Calu3 (cell line): ENCODE results near the gene XAB2. TPM values are rescaled to one million over a fixed set of nuclear protein-coding genes. Genes with fewer than 3 reads are reported as not detected.

Experiments used
- BruUV-seq: library from RNA; stranded (reverse); fragments of 400-500 nt; replicated peaks from 2 replicates; lab custom pipeline; 2021; lab: Mats Ljungman, UMichigan
- CTCF ChIA-PET: fragments of 300-600 bp; sonication (Branson Sonifier 250); formaldehyde crosslinking; loops from one replicate; lab custom pipeline; 2022; ENCODE audit warnings: antibody characterized with exemption; lab: Charles Lee
- DNase-seq: peaks from one replicate; pipeline ENCODE4 v3.0.0; 2022
- H3K27ac Mint-ChIP-seq: one replicate; pipeline ENCODE4 v1.8.0; 2022; ENCODE audit warnings: mixed read lengths; ENCODE audit not compliant: unreplicated experiment
- H3K27me3 Mint-ChIP-seq: one replicate; pipeline ENCODE4 v1.8.0; 2022; ENCODE audit warnings: mixed read lengths; ENCODE audit not compliant: unreplicated experiment
- H3K36me3 Mint-ChIP-seq: one replicate; pipeline ENCODE4 v1.8.0; 2022; ENCODE audit warnings: mild to moderate bottlenecking, moderate library complexity, mixed read lengths; ENCODE audit not compliant: insufficient read depth, unreplicated experiment
- H3K4me1 Mint-ChIP-seq: one replicate; pipeline ENCODE4 v1.8.0; 2022; ENCODE audit warnings: mild to moderate bottlenecking, low read depth, mixed read lengths; ENCODE audit not compliant: unreplicated experiment
- H3K4me3 Mint-ChIP-seq: one replicate; pipeline ENCODE4 v1.8.0; 2022; ENCODE audit warnings: mild to moderate bottlenecking, low read depth, moderate library complexity, mixed read lengths; ENCODE audit not compliant: unreplicated experiment
- H3K9me3 Mint-ChIP-seq: one replicate; pipeline ENCODE4 v1.8.0; 2022; ENCODE audit warnings: low read depth, mixed read lengths; ENCODE audit not compliant: unreplicated experiment
- CTCF ChIP-seq: fragments of 200-600 bp; IDR thresholded peaks from one replicate; pipeline ENCODE4 v1.8.0; 2022; ENCODE audit warnings: antibody characterized with exemption; ENCODE audit not compliant: unreplicated experiment
- intact Hi-C: fragments of 100-400 bp; cut with micrococcal nuclease; formaldehyde crosslinking; loops from one replicate; pipeline ENCODE4 v1.10.0; 2022; ENCODE audit not compliant: unreplicated experiment
- total RNA-seq: library from RNA; stranded (reverse); gene quantifications from 2 replicates; pipeline ENCODE4 v1.2.3, GENCODE V29; 2022

Gene XAB2
- total RNA-seq, 1 experiment from 2014 or later = 33.0 TPM

GRCh38 chr19:7669641-7670040, 40.3 kb upstream of the XAB2 start:
- CTCF ChIA-PET = interaction anchor here (0.6 kb wide), 1 partner anchor 239 kb away, joined by 3 read pairs; no protein-coding TSS in a partner anchor
- no peak for TF ChIP-seq CTCF
- H3K36me3 Mint-ChIP-seq = no peaks in the 10 kb centered on the region
- BruUV-seq = no TSS peak
- no peak overlapping the region for H3K4me3 Mint-ChIP-seq
- H3K9me3 Mint-ChIP-seq = no peaks in the 10 kb centered on the region
- DNase-seq = no peak
- H3K27ac Mint-ChIP-seq = no peak overlapping the region
- H3K27me3 Mint-ChIP-seq = peaks cover 44% of the 10 kb centered on the region
- intact Hi-C loops = no loop called here
- peaks cover 8% of the 10 kb centered on the region for H3K4me1 Mint-ChIP-seq

- Mint-ChIP-seq H3K27me3 (peaks cover 37% of the 10 kb centered on the region), H3K4me1 (peaks cover 8% of the 10 kb centered on the region), H3K9me3 (no peaks in the 10 kb centered on the region), H3K27ac (no peak within 1 kb of the TSS), H3K4me3 (no peak within 1 kb of the TSS), H3K36me3 (no peaks in the 10 kb centered on the region)
- DNase-seq = no peak
- intact Hi-C loops = no loop called here
- CTCF ChIA-PET = interaction anchor here (0.6 kb wide), 1 partner anchor 239 kb away, joined by 3 read pairs; no protein-coding TSS in a partner anchor
- TF ChIP-seq CTCF = no peak
- no TSS peak for BruUV-seq
Observed at GRCh38 chr19:7668842-7669241, 39.5 kb upstream of the XAB2 start, which contains the start of gene RETN. RETN (plus strand) TSS chr19:7669049; CDS start chr19:7669327, 278 bp downstream.

- Mint-ChIP-seq H3K9me3 (no peaks in the 10 kb centered on the region), H3K4me3 (no peak overlapping the region), H3K4me1 (peaks cover 3% of the 10 kb centered on the region), H3K27me3 (peaks cover 14% of the 10 kb centered on the region), H3K36me3 (no peaks in the 10 kb centered on the region), H3K27ac (no peak overlapping the region)
- TF ChIP-seq CTCF = no peak
- BruUV-seq = no TSS peak
- intact Hi-C loops = no loop called here
- CTCF ChIA-PET = no interaction called here
- no peak for DNase-seq
Observed at GRCh38 chr19:7665076-7665475, 35.7 kb upstream of the XAB2 start.

DNA sequence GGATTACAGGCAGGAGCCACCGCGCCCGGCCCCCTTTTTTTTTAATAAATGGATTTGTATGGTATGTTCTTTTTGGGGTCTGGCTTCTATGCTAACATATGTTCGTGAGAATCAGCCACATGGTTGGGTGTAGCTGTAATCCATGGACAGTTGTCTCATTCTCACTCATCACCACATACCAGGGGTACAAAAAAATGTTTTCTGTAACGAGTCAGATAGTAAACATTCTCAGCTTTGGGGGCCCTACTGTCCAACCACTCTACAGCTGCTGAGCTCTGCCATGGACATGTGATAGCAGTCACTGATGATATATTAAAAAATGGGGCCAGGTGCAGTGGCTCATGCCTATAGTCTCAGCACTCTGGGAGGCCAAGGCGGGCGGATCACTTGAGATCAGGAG, 34.4 kb upstream of the XAB2 start:
- CTCF ChIA-PET = no interaction called here
- DNase-seq = no peak
- peaks cover under 1% of the 10 kb centered on the region for H3K27me3 Mint-ChIP-seq
- no peaks in the 10 kb centered on the region for H3K9me3 Mint-ChIP-seq
- intact Hi-C loops = no loop called here
- H3K4me1 Mint-ChIP-seq = no peaks in the 10 kb centered on the region
- no peak for TF ChIP-seq CTCF
- no peaks in the 10 kb centered on the region for H3K36me3 Mint-ChIP-seq
- H3K27ac Mint-ChIP-seq = no peak overlapping the region
- no TSS peak for BruUV-seq
- H3K4me3 Mint-ChIP-seq = no peak overlapping the region
